Neuronal stem cell (in vitro differentiated cells): ENCODE data around the gene FBXO34.

Source experiments
- DNase-seq: peaks from one replicate; pipeline ENCODE4 v3.0.0-alpha.2; 2013; ENCODE audit warnings: low spot score
- H2AFZ ChIP-seq: one replicate; pipeline ENCODE4 v1.6.1; 2013; ENCODE audit warnings: mild to moderate bottlenecking, low read length, inconsistent platforms
- H2AK5ac ChIP-seq: 2 replicates; pipeline ENCODE4 v1.6.1; 2013; ENCODE audit warnings: low read depth, mild to moderate bottlenecking, inconsistent platforms, low read length, moderate library complexity, mixed read lengths
- H2BK120ac ChIP-seq: 2 replicates; pipeline ENCODE4 v1.6.1; 2013; ENCODE audit warnings: low read depth, mild to moderate bottlenecking, inconsistent platforms, low read length, moderate library complexity, mixed read lengths
- H2BK12ac ChIP-seq: one replicate; pipeline ENCODE4 v1.6.1; 2013; ENCODE audit warnings: low read length, inconsistent platforms
- H2BK15ac ChIP-seq: 2 replicates; pipeline ENCODE4 v1.6.1; 2013; ENCODE audit warnings: mild to moderate bottlenecking, low read length, inconsistent platforms, mixed read lengths
- H2BK5ac ChIP-seq: one replicate; pipeline ENCODE4 v1.6.1; 2013; ENCODE audit warnings: inconsistent platforms, mild to moderate bottlenecking, low read length, moderate library complexity
- H3K14ac ChIP-seq: one replicate; pipeline ENCODE4 v1.6.1; 2013; ENCODE audit warnings: low read length, inconsistent platforms
- H3K18ac ChIP-seq: 2 replicates; pipeline ENCODE4 v1.6.1; 2013; ENCODE audit warnings: low read length, inconsistent platforms
- H3K23ac ChIP-seq: 2 replicates; pipeline ENCODE4 v1.6.1; 2013; ENCODE audit warnings: low read depth, mild to moderate bottlenecking, mixed read lengths, low read length, inconsistent platforms; ENCODE audit not compliant: poor library complexity
- H3K27ac ChIP-seq: replicated peaks from 3 replicates; pipeline ENCODE4 v1.5.1; 2013; ENCODE audit warnings: low read length, inconsistent platforms
- H3K27me3 ChIP-seq, 3 experiments: 2 replicates each; pipeline ENCODE4 v1.6.1; 2013; ENCODE audit warnings: low read length in 3 of 3, mild to moderate bottlenecking in 2 of 3, inconsistent platforms in 1 of 3, low read depth in 1 of 3, mixed read lengths in 1 of 3, moderate library complexity in 1 of 3; ENCODE audit not compliant: control insufficient read depth in 3 of 3, insufficient read depth in 3 of 3
- H3K36me3 ChIP-seq, 2 donors: replicated peaks in 1 of 2; 2 replicates each; pipeline ENCODE4 v1.6.1; 2013; ENCODE audit warnings: low read length in 2 of 2; ENCODE audit not compliant: control insufficient read depth in 2 of 2, insufficient read depth in 2 of 2
- H3K4ac ChIP-seq: 2 replicates; pipeline ENCODE4 v1.6.1; 2013; ENCODE audit warnings: inconsistent platforms, mild to moderate bottlenecking, low read length, moderate library complexity
- H3K4me1 ChIP-seq, 2 donors: 1 replicate in 1 of 2; 2 replicates in 1 of 2; pipeline ENCODE4 v1.6.1; 2013; ENCODE audit warnings: low read length in 2 of 2, low read depth in 1 of 2; ENCODE audit not compliant: control insufficient read depth in 2 of 2, insufficient read depth in 1 of 2
- H3K4me2 ChIP-seq: one replicate; pipeline ENCODE4 v1.6.1; 2013; ENCODE audit warnings: mild to moderate bottlenecking, low read length, inconsistent platforms; ENCODE audit not compliant: insufficient read depth, poor library complexity, severe bottlenecking
- H3K4me3 ChIP-seq, 2 donors: 2 replicates each; pipeline ENCODE4 v1.5.1; 2013; ENCODE audit warnings: low read length in 2 of 2, mild to moderate bottlenecking in 2 of 2, inconsistent platforms in 1 of 2, moderate library complexity in 1 of 2
- H3K79me1 ChIP-seq: one replicate; pipeline ENCODE4 v1.6.1; 2013; ENCODE audit warnings: low read depth, mild to moderate bottlenecking, inconsistent platforms, low read length, moderate library complexity
- H3K9ac ChIP-seq: one replicate; pipeline ENCODE4 v1.6.1; 2013; ENCODE audit warnings: mild to moderate bottlenecking, low read depth, low read length, inconsistent platforms; ENCODE audit not compliant: poor library complexity
- H3K9me3 ChIP-seq, 2 donors: replicated peaks in 1 of 2; 2 replicates each; pipeline versions ENCODE3 to v1.6.1; 2013; ENCODE audit warnings: low read length in 2 of 2, mild to moderate bottlenecking in 2 of 2, inconsistent platforms in 1 of 2, low read depth in 1 of 2, mixed read lengths in 1 of 2, moderate library complexity in 1 of 2; ENCODE audit not compliant: control insufficient read depth in 2 of 2, insufficient read depth in 1 of 2
- H4K8ac ChIP-seq: one replicate; pipeline ENCODE4 v1.6.1; 2013; ENCODE audit warnings: low read depth, mild to moderate bottlenecking, inconsistent platforms, low read length, moderate library complexity
- H4K91ac ChIP-seq: one replicate; pipeline ENCODE4 v1.6.1; 2013; ENCODE audit warnings: low read length, low read depth, mild to moderate bottlenecking, inconsistent platforms; ENCODE audit not compliant: poor library complexity
- WGBS, 2 donors: extraction: QIAGEN DNeasy Blood & Tissue Kit; methylation state at CpG; one replicate each; pipeline ENCODE4 v1.1.7; 2013; ENCODE audit warnings: missing lambda C conversion rate in 2 of 2, mixed read lengths in 1 of 2; ENCODE audit not compliant: insufficient read length in 2 of 2, insufficient replicate concordance in 1 of 2; ENCODE audit errors: extremely low coverage in 2 of 2; 5-methylcytosine and 5-hydroxymethylcytosine counted together

Gene FBXO34

DNA sequence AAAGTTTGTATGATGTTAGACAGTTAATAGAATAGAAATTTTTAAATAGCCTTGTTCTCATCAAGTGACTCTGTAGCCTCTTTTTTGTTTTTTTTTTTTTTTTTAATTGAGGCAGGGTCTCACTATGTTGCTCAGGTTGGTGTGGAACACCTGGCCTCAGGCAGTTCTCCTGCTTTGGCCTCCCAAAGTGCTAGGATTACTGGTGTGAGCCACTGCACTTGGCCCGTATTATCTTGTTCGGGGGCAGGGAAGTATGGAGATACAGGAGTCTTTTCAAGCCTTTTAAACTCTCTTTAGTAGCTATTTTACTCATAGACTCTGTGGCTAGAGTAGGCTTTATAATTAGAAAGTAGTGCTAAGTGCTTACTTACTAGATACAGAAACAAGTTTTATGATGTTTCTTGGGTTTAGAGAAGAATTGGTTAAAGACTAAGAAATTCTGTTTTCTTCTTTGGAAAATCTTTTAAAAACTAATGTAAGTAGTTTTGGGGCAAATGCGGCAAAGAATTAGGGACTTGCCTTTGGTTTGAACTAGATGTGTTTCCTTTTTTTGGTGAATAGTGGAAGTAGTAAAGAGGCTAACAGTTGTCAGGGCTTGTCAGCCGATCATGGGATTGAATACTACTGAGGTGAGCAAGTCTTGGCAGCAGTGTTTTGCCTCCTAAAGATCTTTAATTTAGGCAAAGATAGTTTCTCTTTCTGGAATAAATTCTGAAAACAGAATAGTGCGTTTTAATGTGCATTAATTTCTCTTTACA lies 31.3 kb downstream of the FBXO34 start:
- H4K8ac ChIP-seq, result no peak overlapping the region
- no peak overlapping the region for H3K14ac ChIP-seq
- no peak overlapping the region for H3K18ac ChIP-seq
- H3K23ac ChIP-seq, result no peak overlapping the region
- H3K9ac ChIP-seq, result no peak overlapping the region
- no peak overlapping the region for H2BK5ac ChIP-seq
- no peak overlapping the region for H2BK120ac ChIP-seq
- peaks cover 0 to 3% of the 10 kb centered on the region in 2 donors for H3K4me1 ChIP-seq
- H2BK12ac ChIP-seq, result no peak overlapping the region
- H3K36me3 ChIP-seq, result peaks cover 0 to 14% of the 10 kb centered on the region in 2 donors
- H3K27me3 ChIP-seq, result no peaks in the 10 kb centered on the region
- H3K9me3 ChIP-seq, result no peaks in the 10 kb centered on the region
- no peak overlapping the region for H3K27ac ChIP-seq
- no peak overlapping the region for H3K4ac ChIP-seq
- H3K4me2 ChIP-seq, result no peak overlapping the region
- WGBS, 2 donors, result no CpG with 5 or more reads among the region's 5 CpGs
- H2BK15ac ChIP-seq, result no peak overlapping the region
- H3K79me1 ChIP-seq, result peaks cover 5% of the 10 kb centered on the region
- H4K91ac ChIP-seq, result no peak overlapping the region
- no peak overlapping the region for H2AK5ac ChIP-seq
- H2AFZ ChIP-seq, result no peak overlapping the region
- H3K4me3 ChIP-seq, result no peak overlapping the region
- DNase-seq, result no peak

DNA sequence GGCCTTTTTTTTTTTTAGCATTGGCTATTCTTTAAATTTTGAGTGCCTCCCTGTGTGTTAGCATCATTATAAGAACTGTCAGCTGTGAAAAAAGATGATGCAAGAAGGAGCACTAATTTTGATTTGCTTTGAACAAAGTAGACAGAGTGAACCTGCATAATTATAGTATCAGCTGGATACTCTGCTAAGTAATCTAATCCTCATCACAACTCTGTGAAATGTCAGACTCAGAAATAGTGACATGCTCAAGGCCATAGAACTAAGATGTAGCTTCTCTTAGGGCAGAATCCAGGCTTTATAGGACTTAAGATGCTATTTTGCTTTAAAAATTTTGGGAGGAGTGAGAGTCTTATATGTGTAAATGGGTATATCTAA lies 31.9 kb downstream of the FBXO34 start:
- H3K4me2 ChIP-seq, result no peak overlapping the region
- no peaks in the 10 kb centered on the region for H3K9me3 ChIP-seq
- H2BK120ac ChIP-seq, result no peak overlapping the region
- peaks cover 5% of the 10 kb centered on the region for H3K79me1 ChIP-seq
- H3K23ac ChIP-seq, result no peak overlapping the region
- H4K8ac ChIP-seq, result no peak overlapping the region
- no peak overlapping the region for H2BK5ac ChIP-seq
- no peak for DNase-seq
- H2AK5ac ChIP-seq, result no peak overlapping the region
- H3K9ac ChIP-seq, result no peak overlapping the region
- peaks cover 0 to 3% of the 10 kb centered on the region in 2 donors for H3K4me1 ChIP-seq
- H3K18ac ChIP-seq, result no peak overlapping the region
- no peak overlapping the region for H2BK12ac ChIP-seq
- H3K36me3 ChIP-seq, result peaks cover 0 to 8% of the 10 kb centered on the region in 2 donors
- H3K4ac ChIP-seq, result no peak overlapping the region
- H3K27ac ChIP-seq, result no peak overlapping the region
- H2AFZ ChIP-seq, result no peak overlapping the region
- no peak overlapping the region for H4K91ac ChIP-seq
- no peak overlapping the region for H2BK15ac ChIP-seq
- no peak overlapping the region for H3K4me3 ChIP-seq
- H3K27me3 ChIP-seq, result no peaks in the 10 kb centered on the region
- H3K14ac ChIP-seq, result no peak overlapping the region

DNA sequence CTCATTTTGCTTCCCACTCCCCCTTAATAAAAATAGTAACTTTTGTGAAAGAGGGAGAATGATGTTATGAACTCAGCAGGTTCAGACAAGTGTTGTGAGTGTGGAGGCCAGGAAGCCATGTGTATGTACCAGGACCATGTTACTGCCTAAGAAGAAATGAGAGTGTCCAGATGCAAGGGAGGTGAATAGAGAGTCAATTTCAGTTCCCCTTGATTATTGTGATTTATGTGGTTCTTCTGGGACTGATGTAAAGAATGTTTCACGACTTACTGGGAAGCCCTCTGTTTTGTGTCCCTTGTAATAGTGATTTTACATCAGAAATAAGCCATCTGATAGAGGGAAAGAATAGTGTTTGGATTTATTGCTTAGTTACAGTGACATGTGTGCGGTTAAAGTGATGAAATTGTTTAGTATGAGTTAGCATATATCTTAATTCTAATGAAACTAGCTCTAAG lies 32.5 kb downstream of the FBXO34 start:
- Histone ChIP-seq H2BK120ac (no peak overlapping the region), H3K27me3 (no peaks in the 10 kb centered on the region), H3K27ac (no peak overlapping the region), H3K4me3 (no peak overlapping the region), H3K4ac (no peak overlapping the region), H3K18ac (no peak overlapping the region), H3K4me2 (no peak overlapping the region), H2BK15ac (no peak overlapping the region), H3K23ac (no peak overlapping the region), H2AK5ac (no peak overlapping the region), H2AFZ (no peak overlapping the region), H3K79me1 (peaks cover 3% of the 10 kb centered on the region), H4K91ac (no peak overlapping the region), H4K8ac (no peak overlapping the region), H3K9ac (no peak overlapping the region), H3K36me3 (peaks cover 0 to 5% of the 10 kb centered on the region in 2 donors), H2BK5ac (no peak overlapping the region), H3K14ac (no peak overlapping the region), H3K4me1 (peaks cover 0 to 3% of the 10 kb centered on the region in 2 donors), H3K9me3 (no peaks in the 10 kb centered on the region), H2BK12ac (no peak overlapping the region)
- DNase-seq, result no peak
- WGBS, 2 donors, result no CpG with 5 or more reads among the region's 2 CpGs

DNA sequence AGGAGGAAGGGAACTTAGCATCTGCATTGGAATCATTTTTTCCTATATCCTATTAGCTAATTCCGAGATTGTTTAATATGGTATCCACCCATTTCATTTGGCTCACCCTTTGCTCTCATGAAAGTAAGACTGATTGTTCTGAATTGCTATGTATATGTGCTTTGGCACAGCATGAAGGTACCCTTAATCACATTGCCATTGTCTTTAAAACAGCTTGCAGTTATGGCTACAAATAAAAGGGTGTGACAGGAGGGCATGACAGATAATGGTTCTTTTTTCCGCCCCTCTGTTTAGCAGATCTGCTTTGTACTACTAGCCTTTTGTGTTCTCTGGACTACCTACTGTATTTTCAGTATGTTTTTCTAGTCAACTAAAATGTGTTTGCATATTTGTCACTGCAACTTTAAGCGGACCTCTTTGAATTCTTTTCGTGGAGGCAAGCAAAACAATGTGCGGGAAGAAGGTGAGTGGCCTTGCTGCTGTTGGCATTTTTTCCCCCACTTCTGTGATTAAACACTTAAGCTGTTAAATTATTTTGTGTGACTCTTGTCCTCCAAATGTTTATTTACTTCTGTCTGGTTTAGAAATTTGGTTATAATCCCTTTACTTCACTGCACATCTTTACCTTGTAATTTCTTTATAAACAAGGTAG lies 35.8 kb downstream of the FBXO34 start:
- Histone ChIP-seq H3K4me2 (no peak overlapping the region), H3K9ac (no peak overlapping the region), H3K27me3 (no peaks in the 10 kb centered on the region), H3K14ac (no peak overlapping the region), H2AK5ac (no peak overlapping the region), H4K91ac (no peak overlapping the region), H3K79me1 (no peaks in the 10 kb centered on the region), H4K8ac (no peak overlapping the region), H2BK120ac (no peak overlapping the region), H3K4ac (no peak overlapping the region), H3K4me1 (no peaks in the 10 kb centered on the region), H3K36me3 (peaks cover 0 to 6% of the 10 kb centered on the region in 2 donors), H2AFZ (no peak overlapping the region), H2BK5ac (no peak overlapping the region), H3K18ac (no peak overlapping the region), H3K23ac (no peak overlapping the region), H3K27ac (no peak overlapping the region), H2BK12ac (no peak overlapping the region), H3K9me3 (peaks cover 5 to 13% of the 10 kb centered on the region in 2 donors), H2BK15ac (no peak overlapping the region), H3K4me3 (no peak overlapping the region)
- no peak for DNase-seq
- WGBS, 2 donors, result no CpG with 5 or more reads among the region's 5 CpGs
